ENCODE measurements around the gene SLC7A14. TPM values are rescaled to one million over a fixed set of nuclear protein-coding genes. Genes with fewer than 3 reads are reported as not detected.

Gene SLC7A14
- total and polyA plus RNA-seq, 2 donors (not counting 1 experiment from before 2014, with no cell fraction given): not detected

DNA sequence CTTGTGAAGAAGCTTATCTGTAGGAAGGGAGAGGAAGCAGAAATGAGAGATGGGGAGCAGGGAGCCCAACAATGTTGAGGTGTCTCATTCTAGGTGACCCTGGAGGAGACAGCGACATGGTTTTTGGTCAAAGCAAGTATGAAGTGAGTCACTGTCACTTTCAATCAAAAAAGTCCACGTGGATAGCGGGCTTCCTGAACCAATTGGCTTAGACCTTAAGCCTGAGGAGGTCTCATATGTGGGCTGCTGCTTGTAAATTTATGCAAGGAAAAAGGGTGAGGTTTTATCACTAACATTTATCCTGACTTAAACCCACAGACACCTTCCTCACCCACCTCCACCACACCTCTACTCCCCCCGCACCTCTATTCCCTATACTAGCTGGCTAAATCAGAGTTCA lies 144.5 kb downstream of the SLC7A14 start:
- no peaks in the 10 kb centered on the region for H3K9me3 ChIP-seq (ENCODE audit: control extremely low read depth in 1 of 3, control insufficient read depth in 2 of 3, insufficient read depth in 1 of 3, low read length in 2 of 3)
- POLR2A ChIA-PET: no interaction called here
- Mint-ChIP-seq H3K4me1 (no peaks in the 10 kb centered on the region), H3K27me3 (peaks cover 36% of the 10 kb centered on the region), H3K9me3 (ENCODE audit: insufficient read depth) (no peaks in the 10 kb centered on the region), H3K4me3 (no peak overlapping the region), H3K27ac (no peak overlapping the region)
- DNase-seq (no peak), ATAC-seq (ENCODE audit: low read depth) (no peak)
- H3K27me3 ChIP-seq (replicated peaks in 1 of 4; ENCODE audit: control extremely low read depth in 1 of 4, control insufficient read depth in 3 of 4, insufficient read depth in 4 of 4, low read length in 3 of 4): peaks cover 0 to 19% (median 4%) of the 10 kb centered on the region in 4 experiments
- no peaks in the 10 kb centered on the region for H4K20me1 ChIP-seq (ENCODE audit: control insufficient read depth, insufficient read depth, low read length, poor library complexity, severe bottlenecking)
- H3K4me3 ChIP-seq (ENCODE audit: control extremely low read depth in 1 of 5, extremely low read depth in 1 of 5, insufficient read depth in 1 of 5, low read depth in 2 of 5, low read length in 4 of 5): no peak overlapping the region
- intact Hi-C loops (cut with micrococcal nuclease): no loop called here
- CTCF ChIA-PET: no interaction called here
- no peak overlapping the region for H3K9ac ChIP-seq (ENCODE audit: low read length)
- no peak overlapping the region for H3K27ac ChIP-seq (ENCODE audit: low read length in 2 of 2)
- TF ChIP-seq, protein P1, sequence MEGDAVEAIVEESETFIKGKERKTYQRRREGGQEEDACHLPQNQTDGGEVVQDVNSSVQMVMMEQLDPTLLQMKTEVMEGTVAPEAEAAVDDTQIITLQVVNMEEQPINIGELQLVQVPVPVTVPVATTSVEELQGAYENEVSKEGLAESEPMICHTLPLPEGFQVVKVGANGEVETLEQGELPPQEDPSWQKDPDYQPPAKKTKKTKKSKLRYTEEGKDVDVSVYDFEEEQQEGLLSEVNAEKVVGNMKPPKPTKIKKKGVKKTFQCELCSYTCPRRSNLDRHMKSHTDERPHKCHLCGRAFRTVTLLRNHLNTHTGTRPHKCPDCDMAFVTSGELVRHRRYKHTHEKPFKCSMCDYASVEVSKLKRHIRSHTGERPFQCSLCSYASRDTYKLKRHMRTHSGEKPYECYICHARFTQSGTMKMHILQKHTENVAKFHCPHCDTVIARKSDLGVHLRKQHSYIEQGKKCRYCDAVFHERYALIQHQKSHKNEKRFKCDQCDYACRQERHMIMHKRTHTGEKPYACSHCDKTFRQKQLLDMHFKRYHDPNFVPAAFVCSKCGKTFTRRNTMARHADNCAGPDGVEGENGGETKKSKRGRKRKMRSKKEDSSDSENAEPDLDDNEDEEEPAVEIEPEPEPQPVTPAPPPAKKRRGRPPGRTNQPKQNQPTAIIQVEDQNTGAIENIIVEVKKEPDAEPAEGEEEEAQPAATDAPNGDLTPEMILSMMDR (IDR thresholded peaks at IDR 0.05): no peak
- no peak for TF ChIP-seq EZH2 (IDR thresholded peaks at IDR 0.05; ENCODE audit: borderline replicate concordance, insufficient read depth, low read depth, low read length, poor library complexity, severe bottlenecking)
- WGBS (ENCODE audit: insufficient coverage): 88% methylated on average over 1 of the region's 4 CpGs
- H3K79me2 ChIP-seq (ENCODE audit: control insufficient read depth, insufficient read depth, low read length): no peaks in the 10 kb centered on the region
- no peaks in the 10 kb centered on the region for H3K4me1 ChIP-seq (ENCODE audit: control insufficient read depth in 2 of 2, insufficient read depth in 2 of 2, low read length in 2 of 2)
- H3K4me2 ChIP-seq (replicated peaks; ENCODE audit: low read depth, low read length, poor library complexity, severe bottlenecking): no peak overlapping the region
- no peaks in the 10 kb centered on the region for H3K36me3 ChIP-seq (replicated peaks in 1 of 2; ENCODE audit: control extremely low read depth in 1 of 2, control insufficient read depth in 1 of 2, extremely low read depth in 1 of 2, insufficient read depth in 2 of 2, low read length in 1 of 2)
- no peak overlapping the region for H2AFZ ChIP-seq (ENCODE audit: insufficient read depth, low read depth, low read length, poor library complexity, severe bottlenecking)

DNA sequence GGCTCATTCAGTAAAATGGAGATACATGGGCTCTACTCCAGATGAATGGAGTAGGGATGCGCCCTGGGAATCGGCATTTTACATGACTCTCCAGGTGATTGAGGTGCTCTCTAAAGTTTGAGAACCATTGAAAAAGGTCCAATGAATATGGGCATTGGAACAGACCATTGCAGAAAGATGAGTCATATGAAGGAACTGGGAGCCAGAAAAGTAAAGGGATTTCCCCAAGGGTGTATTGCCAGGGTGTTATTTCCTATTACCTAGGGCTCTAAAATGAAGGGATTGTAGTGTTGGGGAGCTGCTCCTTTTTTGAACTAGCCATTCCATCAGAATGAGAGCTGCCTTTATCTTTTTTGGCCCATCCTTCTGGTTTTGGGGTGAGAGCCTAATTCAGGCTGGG lies 145.5 kb downstream of the SLC7A14 start:
- ChIA-PET CTCF (no interaction called here), POLR2A (no interaction called here)
- no peak overlapping the region for H3K4me3 ChIP-seq (ENCODE audit: control extremely low read depth in 1 of 5, extremely low read depth in 1 of 5, insufficient read depth in 1 of 5, low read depth in 2 of 5, low read length in 4 of 5)
- peaks cover 0 to 19% (median 4%) of the 10 kb centered on the region in 4 experiments for H3K27me3 ChIP-seq (replicated peaks in 1 of 4; ENCODE audit: control extremely low read depth in 1 of 4, control insufficient read depth in 3 of 4, insufficient read depth in 4 of 4, low read length in 3 of 4)
- no peak for DNase-seq
- intact Hi-C loops (cut with micrococcal nuclease): no loop called here
- no peak overlapping the region for H3K27ac Mint-ChIP-seq
- H3K9me3 ChIP-seq (ENCODE audit: control extremely low read depth in 1 of 3, control insufficient read depth in 2 of 3, insufficient read depth in 1 of 3, low read length in 2 of 3): no peaks in the 10 kb centered on the region
- no peak overlapping the region for H2AFZ ChIP-seq (ENCODE audit: insufficient read depth, low read depth, low read length, poor library complexity, severe bottlenecking)
- TF ChIP-seq, protein P1 (IDR thresholded peaks at IDR 0.05): no peak
- no peak overlapping the region for H3K4me3 Mint-ChIP-seq
- 68% methylated on average over 2 of the region's 2 CpGs for whole genome bisulfite sequencing (ENCODE audit: insufficient coverage)
- no peaks in the 10 kb centered on the region for H3K36me3 ChIP-seq (replicated peaks in 1 of 2; ENCODE audit: control extremely low read depth in 1 of 2, control insufficient read depth in 1 of 2, extremely low read depth in 1 of 2, insufficient read depth in 2 of 2, low read length in 1 of 2)
- no peaks in the 10 kb centered on the region for H3K4me1 ChIP-seq (ENCODE audit: control insufficient read depth in 2 of 2, insufficient read depth in 2 of 2, low read length in 2 of 2)
- H3K4me1 Mint-ChIP-seq: no peaks in the 10 kb centered on the region
- no peaks in the 10 kb centered on the region for H3K9me3 Mint-ChIP-seq (ENCODE audit: insufficient read depth)
- H3K27me3 Mint-ChIP-seq: peaks cover 32% of the 10 kb centered on the region
- no peaks in the 10 kb centered on the region for H3K79me2 ChIP-seq (ENCODE audit: control insufficient read depth, insufficient read depth, low read length)
- no peak overlapping the region for H3K9ac ChIP-seq (ENCODE audit: low read length)
- no peak for ATAC-seq (ENCODE audit: low read depth)
- H4K20me1 ChIP-seq (ENCODE audit: control insufficient read depth, insufficient read depth, low read length, poor library complexity, severe bottlenecking): no peaks in the 10 kb centered on the region
- no peak overlapping the region for H3K27ac ChIP-seq (ENCODE audit: low read length in 2 of 2)
- H3K4me2 ChIP-seq (replicated peaks; ENCODE audit: low read depth, low read length, poor library complexity, severe bottlenecking): no peak overlapping the region
